RPMI8226 (cell line): ENCODE results near the gene CLPTM1L.
"Not testable (repeated sequence)": the region's sequence is repeated elsewhere in the genome, so short reads cannot be mapped to it uniquely, and the experiment has no call there.

Source experiments
- DNase-seq: peaks from one replicate; pipeline ENCODE4 v3.0.0-alpha.2; 2015

Gene CLPTM1L

GRCh38 chr5:1311439-1312055 lies 33.4 kb downstream of the CLPTM1L start:
- DNase-seq: no peak

- no peak for DNase-seq
Measured at GRCh38 chr5:1310118-1310517, 34.8 kb downstream of the CLPTM1L start.

- DNase-seq: no peak
Measured at GRCh38 chr5:1304033-1304432, 40.9 kb downstream of the CLPTM1L start.

GRCh38 chr5:1302258-1302657 lies 42.6 kb downstream of the CLPTM1L start:
- DNase-seq: no peak

- DNase-seq: no peak
Measured at GRCh38 chr5:1300581-1301083, 44.3 kb downstream of the CLPTM1L start.

GRCh38 chr5:1299961-1300360 lies 44.9 kb downstream of the CLPTM1L start:
- DNase-seq: no peak

GRCh38 chr5:1299511-1299850 lies 45.4 kb downstream of the CLPTM1L start:
- no peak for DNase-seq

- no peak for DNase-seq
Measured at GRCh38 chr5:1298723-1299510, 46.0 kb downstream of the CLPTM1L start.

- DNase-seq: no peak
Measured at GRCh38 chr5:1298067-1298551, 46.8 kb downstream of the CLPTM1L start.

- no peak for DNase-seq
Measured at GRCh38 chr5:1297243-1297642, 47.7 kb downstream of the CLPTM1L start.

- DNase-seq: no peak
Measured at GRCh38 chr5:1295650-1296037, 49.3 kb downstream of the CLPTM1L start.

- peak; percentile 85 for DNase-seq
Measured at GRCh38 chr5:1294835-1295649, 49.9 kb downstream of the CLPTM1L start, which contains the start of gene TERT. TERT (minus strand) TSS chr5:1295068; CDS start chr5:1294989, 79 bp downstream.

GRCh38 chr5:1294206-1294834 lies 50.6 kb downstream of the CLPTM1L start:
- peak; percentile 57 for DNase-seq

- no peak for DNase-seq
Measured at GRCh38 chr5:1293416-1294205, 51.3 kb downstream of the CLPTM1L start.

GRCh38 chr5:1292846-1293415 lies 52.0 kb downstream of the CLPTM1L start:
- DNase-seq: no peak

- no peak for DNase-seq
Measured at GRCh38 chr5:1292139-1292538, 52.8 kb downstream of the CLPTM1L start.

GRCh38 chr5:1291611-1292080 lies 53.3 kb downstream of the CLPTM1L start:
- no peak for DNase-seq

GRCh38 chr5:1290956-1291355 lies 53.9 kb downstream of the CLPTM1L start:
- not testable (repeated sequence) for DNase-seq

- not testable (repeated sequence) for DNase-seq
Measured at GRCh38 chr5:1289559-1289958, 55.3 kb downstream of the CLPTM1L start.

GRCh38 chr5:1288439-1289335 lies 56.2 kb downstream of the CLPTM1L start:
- DNase-seq: no peak
